HepG2 (cell line): ENCODE data around the gene NEK9. TPM values are rescaled to one million over a fixed set of nuclear protein-coding genes. Genes with fewer than 3 reads are reported as not detected.

ENCODE experiments used
- ATAC-seq: fragments of 200-7000 bp; cut with Tn5 transposase; 3 replicates; pipeline ENCODE4 v1.9.1; 2020; ENCODE audit warnings: mild to moderate bottlenecking, moderate library complexity
- BruUV-seq: library from RNA; stranded (reverse); fragments of 400-500 nt; replicated peaks from 2 replicates; lab custom pipeline; 2021; lab: Mats Ljungman, UMichigan
- CTCF ChIA-PET: fragments of 300-600 bp; formaldehyde crosslinking; extraction: SDS; loops from one replicate; lab custom pipeline; 2021; ENCODE audit warnings: low total read pairs, inconsistent platforms, low intra/inter-chr PET ratio; lab: Yijun Ruan, JAX
- POLR2A ChIA-PET: fragments of 350-600 bp; sonication (Branson Sonifier 250); formaldehyde crosslinking; loops from one replicate; lab custom pipeline; 2020; ENCODE audit warnings: antibody characterized with exemption, inconsistent platforms; lab: Yijun Ruan, JAX
- DNase-seq: peaks from one replicate; pipeline ENCODE4 v3.0.0-alpha.2; 2015; ENCODE audit warnings: low spot score
- FAIRE-seq: peaks from 3 replicates; lab custom pipeline; 2011; peaks lifted over from hg19 to GRCh38; lab: Jason Lieb, UNC
- H2AFZ ChIP-seq: one replicate; pipeline ENCODE4 v1.6.1; 2011; ENCODE audit warnings: low read length, inconsistent platforms
- H3K27ac ChIP-seq: fragments of 300-600 bp; 3 replicates; pipeline ENCODE4 v1.8.0; 2011; ENCODE audit warnings: mixed run types, mild to moderate bottlenecking, mixed read lengths, low read length, inconsistent platforms; ENCODE audit not compliant: insufficient read depth; ENCODE audit errors: extremely low read length
- H3K27me3 ChIP-seq, 2 experiments: fragments of 200-600 bp in 1 of 2; 2 replicates in 1 of 2; 3 replicates in 1 of 2; pipeline versions ENCODE4 v1.6.0 to v1.8.0; 2011; ENCODE audit warnings: low read length in 2 of 2, mild to moderate bottlenecking in 2 of 2, moderate library complexity in 2 of 2, inconsistent platforms in 1 of 2; ENCODE audit not compliant: insufficient read depth in 2 of 2, control insufficient read depth in 1 of 2
- H3K36me3 ChIP-seq, 2 experiments: fragments of 200-600 bp in 1 of 2; replicated peaks in 1 of 2; 2 replicates in 1 of 2; 3 replicates in 1 of 2; pipeline versions ENCODE4 v1.5.1 to v1.8.0; 2011; ENCODE audit warnings: low read length in 2 of 2, inconsistent platforms in 1 of 2; ENCODE audit not compliant: insufficient read depth in 2 of 2, control insufficient read depth in 1 of 2
- H3K4me1 ChIP-seq: 2 replicates; pipeline ENCODE4 v1.5.1; 2012; ENCODE audit warnings: low read length, inconsistent platforms; ENCODE audit not compliant: insufficient read depth
- H3K4me2 ChIP-seq: 2 replicates; pipeline ENCODE4 v1.6.0; 2011; ENCODE audit warnings: low read depth, low read length, inconsistent platforms
- H3K4me3 ChIP-seq, 3 experiments: fragments of 200-600 bp in 1 of 3; sonication (generic), shearing (Covaris generic) in 1 of 3; replicated peaks in 1 of 3; 2 replicates each; pipeline ENCODE4 v1.5.1; 2011 to 2016; ENCODE audit warnings: low read length in 3 of 3, inconsistent platforms in 2 of 3, low read depth in 2 of 3, mild to moderate bottlenecking in 2 of 3, control low read depth in 1 of 3, mixed read lengths in 1 of 3; ENCODE audit not compliant: insufficient read depth in 1 of 3
- H3K79me2 ChIP-seq: one replicate; pipeline ENCODE4 v1.6.1; 2011; ENCODE audit warnings: low read length, inconsistent platforms; ENCODE audit not compliant: insufficient read depth
- H3K9ac ChIP-seq: 2 replicates; pipeline ENCODE4 v1.6.0; 2011; ENCODE audit warnings: mild to moderate bottlenecking, low read depth, low read length, inconsistent platforms; ENCODE audit not compliant: insufficient read depth
- H3K9me3 ChIP-seq: 2 replicates; pipeline ENCODE4 v1.5.1; 2012; ENCODE audit warnings: mild to moderate bottlenecking, low read length
- H4K20me1 ChIP-seq: 2 replicates; pipeline ENCODE4 v1.6.0; 2011; ENCODE audit warnings: inconsistent platforms, mild to moderate bottlenecking, low read length, moderate library complexity; ENCODE audit not compliant: insufficient read depth
- CCAR2 ChIP-seq: fragments of 200-400 bp; formaldehyde crosslinking; optimal IDR thresholded peaks from 2 replicates; pipeline ENCODE3; 2018; ENCODE audit warnings: low read depth, mild to moderate bottlenecking, low read length, moderate library complexity
- CENPX ChIP-seq: sonication (generic); formaldehyde crosslinking; IDR thresholded peaks from 2 replicates; pipeline ENCODE4 v1.9.0; 2021; ENCODE audit warnings: mild to moderate bottlenecking, missing genetic modification reagents, moderate library complexity
- IRX3 ChIP-seq: sonication (generic); formaldehyde crosslinking; IDR thresholded peaks from 2 replicates; pipeline ENCODE4 v1.8.1; 2023; ENCODE audit warnings: mild to moderate bottlenecking, low read depth, missing genetic modification reagents, borderline replicate concordance
- MYPOP ChIP-seq: sonication (generic); formaldehyde crosslinking; IDR thresholded peaks from 2 replicates; pipeline ENCODE4 v1.8.1; 2023; ENCODE audit warnings: mild to moderate bottlenecking, moderate library complexity, missing genetic modification reagents
- PCBP1 ChIP-seq: fragments of 200-400 bp; formaldehyde crosslinking; IDR thresholded peaks from 2 replicates; pipeline ENCODE4 v1.6.1; 2017; ENCODE audit warnings: mild to moderate bottlenecking, low read depth, low read length, borderline replicate concordance
- RCOR2 ChIP-seq: IDR thresholded peaks from 2 replicates; pipeline ENCODE4 v1.6.1; 2016; ENCODE audit warnings: missing biosample characterization, missing genetic modification reagents
- RXRB ChIP-seq: IDR thresholded peaks from 2 replicates; pipeline ENCODE4 v1.6.1; 2016; ENCODE audit warnings: borderline replicate concordance, missing genetic modification reagents, missing compliant biosample characterization
- SOX5 ChIP-seq: IDR thresholded peaks from 2 replicates; pipeline ENCODE4 v1.6.1; 2016; ENCODE audit warnings: borderline replicate concordance
- ZNF441 ChIP-seq: sonication (generic); formaldehyde crosslinking; IDR thresholded peaks from 2 replicates; pipeline ENCODE4 v1.7.0; 2021; ENCODE audit warnings: missing genetic modification reagents, borderline replicate concordance
- ZNF746 ChIP-seq: sonication (generic); formaldehyde crosslinking; IDR thresholded peaks from 2 replicates; pipeline ENCODE4 v1.8.0; 2022; ENCODE audit warnings: mild to moderate bottlenecking, missing genetic modification reagents
- ZNF770 ChIP-seq: sonication (generic); formaldehyde crosslinking; IDR thresholded peaks from 2 replicates; pipeline ENCODE4 v1.5.0; 2020; ENCODE audit warnings: mild to moderate bottlenecking, missing genetic modification reagents
- ZSCAN5A ChIP-seq: sonication (generic); formaldehyde crosslinking; IDR thresholded peaks from 2 replicates; pipeline ENCODE4 v1.8.0; 2022; ENCODE audit warnings: mild to moderate bottlenecking, missing genetic modification reagents, borderline replicate concordance
- WGBS: methylation state at CpG from one replicate; pipeline ENCODE4 v1.1.6; 2017; ENCODE audit warnings: low lambda C conversion rate; 5-methylcytosine and 5-hydroxymethylcytosine counted together
- in situ Hi-C: cut with HindIII; loops from 2 replicates; pipeline ENCODE4 v1.10.0; 2017; ENCODE audit warnings: low pct_unique_long_range_greater_than_20kb; ENCODE audit not compliant: extremely low pct_ligation_motif_present
- intact Hi-C: fragments of 100-400 bp; cut with micrococcal nuclease; formaldehyde crosslinking; loops from one replicate; pipeline ENCODE4 v1.10.0; 2022; ENCODE audit not compliant: unreplicated experiment
- polyA plus RNA-seq, 8 experiments: library from polyadenylated mRNA; depleted of rRNA in 3 of 8; stranded (reverse) in 7 of 8; unstranded in 1 of 8; fragments of >200 nt; fragmentation: Illumina TruSeq in 4 of 8; extraction: Trizol in 4 of 8; gene quantifications; 2 replicates each; pipeline versions ENCODE4 v1.2.1 to v1.2.3, GENCODE V29; 2011 to 2016; ENCODE audit warnings: low read depth in 4 of 8, missing spikeins in 1 of 8, mixed read lengths in 1 of 8; ENCODE audit not compliant: insufficient read depth in 1 of 8
- total RNA-seq, 5 experiments: library from RNA; depleted of rRNA; stranded (reverse); fragments of >200 nt; fragmentation: Illumina TruSeq; extraction: Trizol; gene quantifications; 2 replicates each; pipeline ENCODE4 v1.2.3, GENCODE V29; 2016; ENCODE audit warnings: low read depth in 1 of 5

Gene NEK9
- total and polyA plus RNA-seq, 2 of the 13 experiments (the other 11 are each of a cell fraction or from before 2014, with no cell fraction given) = 16.5 to 27.3 TPM

GRCh38 chr14:75053396-75054291, 73.2 kb downstream of the NEK9 start:
- no peak overlapping the region for H3K4me3 ChIP-seq
- peaks cover 25% of the 10 kb centered on the region for H3K4me1 ChIP-seq
- H3K9me3 ChIP-seq = no peaks in the 10 kb centered on the region
- peaks cover 19% of the 10 kb centered on the region for H3K79me2 ChIP-seq
- H4K20me1 ChIP-seq = no peaks in the 10 kb centered on the region
- DNase-seq = no peak
- no peak overlapping the region for H3K27ac ChIP-seq
- CTCF ChIA-PET = no interaction called here
- POLR2A ChIA-PET = no interaction called here
- no peak overlapping the region for H2AFZ ChIP-seq
- TF ChIP-seq PCBP1 (no peak), ZNF441 (CRISPR knock-in tag) (no peak), CCAR2 (no peak), IRX3 (CRISPR knock-in tag) (no peak), CENPX (CRISPR knock-in tag) (no peak)
- TF ChIP-seq, all 625 proteins: peak for 0
- FAIRE-seq = no peak
- Histone ChIP-seq H3K9ac (no peak overlapping the region), H3K27me3 (no peaks in the 10 kb centered on the region), H3K4me2 (no peak overlapping the region), H3K36me3 (no peaks in the 10 kb centered on the region; a peak in 2 of 5 replicates)
- in situ Hi-C loops = no loop called here
- ATAC-seq = no peak
- intact Hi-C loops = no loop called here
- no TSS peak for BruUV-seq
- 94% methylated on average over 4 of the region's 5 CpGs for WGBS

GRCh38 chr14:75051556-75051899, 75.3 kb downstream of the NEK9 start:
- ChIA-PET POLR2A (interaction anchor here (1.2 to 4.2 kb wide), 4 partner anchors 10 to 106 kb away, joined by 4 to 18 read pairs (median 9); partner anchors contain the start of genes ACYP1 and ZC2HC1C), CTCF (no interaction called here)
- peak overlapping the region; percentile 81 for H3K27ac ChIP-seq
- no peak overlapping the region for H2AFZ ChIP-seq
- H3K79me2 ChIP-seq = peaks cover 19% of the 10 kb centered on the region
- H3K9ac ChIP-seq = peak overlapping the region; percentile 87
- H3K4me2 ChIP-seq = peak overlapping the region; percentile 78
- no peaks in the 10 kb centered on the region for H3K27me3 ChIP-seq
- H3K36me3 ChIP-seq = no peaks in the 10 kb centered on the region; a peak in 2 of 5 replicates
- H4K20me1 ChIP-seq = no peaks in the 10 kb centered on the region
- no peak for FAIRE-seq
- WGBS = 29% methylated on average over 5 of the region's 5 CpGs
- no peak for ATAC-seq
- peaks cover 30% of the 10 kb centered on the region for H3K4me1 ChIP-seq
- peak overlapping the region; percentile 58 to 75 (median 68); a peak in 5 of 6 replicates for H3K4me3 ChIP-seq
- DNase-seq = no peak
- H3K9me3 ChIP-seq = no peaks in the 10 kb centered on the region
- in situ Hi-C loops = no loop called here
- BruUV-seq = no TSS peak
- intact Hi-C loops = no loop called here
- 0 out of 2 replicates have a peak, but pooled peaks have one; percentile 1 for TF ChIP-seq SOX5 (CRISPR knock-in tag)
- 0 out of 2 replicates have a peak, but pooled peaks have one; percentile 3 for TF ChIP-seq ZSCAN5A (CRISPR knock-in tag)
- TF ChIP-seq RXRB (CRISPR knock-in tag) = peak; percentile 2; the same call in 1 of the 2 replicates
- no peak for TF ChIP-seq ZNF770 (CRISPR knock-in tag)
- no peak for TF ChIP-seq ZNF746 (CRISPR knock-in tag)
- TF ChIP-seq RCOR2 = 0 out of 2 replicates have a peak, but pooled peaks have one; percentile 0
- TF ChIP-seq MYPOP (CRISPR knock-in tag) = 0 out of 2 replicates have a peak, but pooled peaks have one; percentile 1
